ENCODE measurements around the gene PMFBP1. TPM values are rescaled to one million over a fixed set of nuclear protein-coding genes. Genes with fewer than 3 reads are reported as not detected.
"Not testable (repeated sequence)": the region's sequence is repeated elsewhere in the genome, so short reads cannot be mapped to it uniquely, and the experiment has no call there.

Gene PMFBP1
- polyA plus RNA-seq, 3 donors: 0.45 to 1.5 (median 0.56) TPM

DNA sequence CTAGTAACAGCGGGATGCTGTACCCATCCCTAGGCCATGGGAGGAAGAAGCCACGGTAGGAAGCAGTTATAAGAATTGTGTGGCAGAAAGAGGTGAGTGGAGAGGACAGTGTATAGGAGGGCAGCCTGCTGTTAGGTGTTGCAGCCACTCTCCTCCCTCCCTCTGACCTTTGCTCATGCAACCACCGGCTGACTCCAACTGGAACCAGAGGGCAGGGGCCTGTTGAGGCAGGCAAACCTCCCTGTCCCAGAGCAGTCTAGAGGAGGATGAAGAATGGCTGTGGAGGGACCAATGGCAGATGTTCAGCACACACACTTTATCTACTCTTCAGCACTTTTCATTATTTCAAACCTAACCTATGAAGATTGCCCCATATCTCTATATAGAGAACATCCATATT lies 80.7 kb downstream of the PMFBP1 start:
- no peak overlapping the region for H3K27ac ChIP-seq (ENCODE audit: low read depth, low read length)
- 65 to 87% (median 77%) methylated on average over 3 of the region's 3 CpGs for WGBS, 3 donors

DNA sequence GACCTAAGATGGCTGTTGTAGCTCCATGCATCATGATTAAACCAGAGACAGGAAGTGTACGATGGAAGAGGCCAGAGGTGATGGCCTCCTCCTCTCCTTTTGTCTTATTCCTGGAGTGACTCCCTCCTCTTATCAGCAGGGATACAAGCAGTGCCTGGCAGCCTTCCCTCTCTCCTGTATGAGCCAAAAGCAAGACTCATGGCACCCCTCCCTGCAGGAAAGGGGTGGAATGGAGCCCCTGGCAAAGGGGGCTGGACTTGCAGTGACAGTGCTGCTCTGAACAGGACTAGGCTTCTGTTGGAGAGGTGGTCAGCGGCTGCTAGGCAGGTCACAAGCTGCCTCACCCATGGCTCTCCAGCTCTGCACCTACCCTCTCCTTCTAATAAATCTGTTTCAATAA lies 87.0 kb downstream of the PMFBP1 start:
- WGBS, 3 donors: 81 to 92% (median 90%) methylated on average over 2 of the region's 2 CpGs
- no peak overlapping the region for H3K27ac ChIP-seq (ENCODE audit: low read depth, low read length)

DNA sequence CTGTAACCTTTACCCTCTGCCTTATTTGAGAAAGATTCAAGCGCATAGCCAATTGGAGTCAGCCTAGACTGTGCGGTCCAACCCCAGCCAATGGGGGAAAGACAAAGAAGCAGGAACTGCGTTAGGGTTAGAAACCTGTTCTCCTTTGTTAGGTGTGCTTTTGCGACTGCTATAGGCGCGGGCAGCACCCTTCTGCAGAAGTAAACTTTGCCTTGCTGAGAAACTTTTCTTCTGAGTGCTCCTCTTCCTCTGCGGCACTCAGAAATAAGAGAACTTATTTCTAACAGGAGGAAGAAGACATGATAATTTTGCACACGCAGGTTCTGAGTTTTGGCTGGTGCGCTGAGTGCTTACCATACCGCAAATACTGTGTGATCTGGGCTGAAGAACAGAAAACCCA lies 87.5 kb downstream of the PMFBP1 start:
- H3K27ac ChIP-seq (ENCODE audit: low read depth, low read length): no peak overlapping the region
- WGBS, 3 donors: 97 to 99% (median 98%) methylated on average over 10 of the region's 10 CpGs

DNA sequence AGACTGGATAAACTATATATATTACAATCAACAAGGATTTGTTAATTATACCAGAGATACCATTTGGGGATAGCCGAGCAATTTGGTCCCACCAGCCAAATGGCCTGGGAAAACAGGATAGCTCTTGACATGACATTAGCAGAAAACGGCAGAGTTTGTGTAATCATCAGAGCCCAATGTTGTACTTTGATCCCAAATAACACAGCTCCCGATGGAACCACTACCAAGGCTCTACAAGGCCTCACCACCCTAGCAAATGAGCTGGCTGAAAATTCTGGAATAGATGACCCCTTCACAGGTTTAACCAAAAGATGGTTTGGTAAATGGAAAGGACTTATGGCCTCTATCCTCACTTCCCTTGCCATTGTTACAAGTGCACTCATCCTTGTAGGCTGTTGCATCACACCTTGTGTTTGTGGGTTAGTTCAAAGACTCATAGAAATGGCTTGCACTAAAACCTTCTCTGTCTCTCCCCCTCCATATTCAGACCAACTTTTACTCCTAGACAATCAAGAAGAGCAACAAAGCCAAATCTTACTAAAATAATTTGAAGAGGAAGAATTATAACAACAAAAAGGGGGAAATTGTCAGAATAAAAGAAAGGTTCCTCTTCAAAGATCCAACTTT lies 88.1 kb downstream of the PMFBP1 start:
- WGBS, 3 donors: 44 to 63% (median 61%) methylated on average over 3 of the region's 3 CpGs
- H3K27ac ChIP-seq (ENCODE audit: low read depth, low read length): no peak overlapping the region

DNA sequence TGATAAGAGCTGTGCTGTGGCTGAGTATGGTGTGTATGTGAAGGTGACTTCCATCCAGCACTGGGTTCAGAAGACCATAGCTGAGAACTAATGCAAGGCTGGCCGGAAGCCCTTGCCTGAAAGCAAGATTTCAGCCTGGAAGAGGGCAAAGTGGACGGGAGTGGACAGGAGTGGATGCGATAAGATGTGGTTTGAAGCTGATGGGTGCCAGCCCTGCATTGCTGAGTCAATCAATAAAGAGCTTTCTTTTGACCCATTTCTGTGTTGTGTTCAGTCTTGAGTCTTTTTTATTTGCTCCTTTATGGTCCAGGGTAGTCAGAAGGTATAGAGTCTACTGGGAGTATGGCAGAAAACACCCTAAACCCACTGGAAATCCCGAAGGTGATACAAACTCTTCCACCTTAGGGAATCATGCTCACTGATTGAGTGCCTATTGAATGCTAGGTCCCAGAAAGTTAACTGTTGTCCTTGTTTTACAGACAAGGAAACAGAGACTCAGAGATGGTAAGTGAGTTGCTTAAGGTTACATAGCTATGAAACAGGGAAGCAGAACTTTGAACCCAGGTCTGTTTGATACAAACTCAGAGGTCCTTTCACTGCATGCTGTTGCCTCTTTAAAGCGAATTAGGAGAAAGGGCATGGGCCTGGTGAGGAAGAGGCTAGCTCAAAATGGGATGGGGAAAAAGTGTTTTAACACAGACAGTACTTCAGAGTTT lies 94.8 kb downstream of the PMFBP1 start:
- WGBS, 3 donors: 94 to 100% (median 99%) methylated on average over 2 of the region's 5 CpGs
- H3K27ac ChIP-seq (ENCODE audit: low read depth, low read length): not testable (repeated sequence)

DNA sequence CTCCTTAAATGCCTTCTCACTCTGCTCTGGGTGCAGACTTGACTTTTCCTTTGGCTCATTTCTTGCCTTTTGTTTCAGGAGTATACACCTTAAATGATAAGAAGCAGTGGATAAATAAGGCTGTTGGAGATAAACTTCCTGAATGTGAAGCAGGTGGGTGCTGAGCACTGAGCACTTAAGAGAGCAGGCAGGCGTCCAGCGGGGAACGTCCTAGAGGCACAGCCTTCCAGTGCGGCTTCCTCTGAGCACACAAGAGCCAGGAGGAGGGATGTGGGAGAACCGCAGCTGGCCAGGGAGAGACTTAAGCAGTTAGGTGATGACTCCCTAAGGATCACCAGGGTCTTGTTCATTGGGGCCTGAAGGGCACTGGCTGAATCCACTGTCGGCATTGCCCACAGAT lies 96.9 kb downstream of the PMFBP1 start:
- H3K27ac ChIP-seq (ENCODE audit: low read depth, low read length): not testable (repeated sequence)
- whole genome bisulfite sequencing, 3 donors: 25 to 55% (median 42%) methylated on average over 1 to 2 of the region's 6 CpGs

DNA sequence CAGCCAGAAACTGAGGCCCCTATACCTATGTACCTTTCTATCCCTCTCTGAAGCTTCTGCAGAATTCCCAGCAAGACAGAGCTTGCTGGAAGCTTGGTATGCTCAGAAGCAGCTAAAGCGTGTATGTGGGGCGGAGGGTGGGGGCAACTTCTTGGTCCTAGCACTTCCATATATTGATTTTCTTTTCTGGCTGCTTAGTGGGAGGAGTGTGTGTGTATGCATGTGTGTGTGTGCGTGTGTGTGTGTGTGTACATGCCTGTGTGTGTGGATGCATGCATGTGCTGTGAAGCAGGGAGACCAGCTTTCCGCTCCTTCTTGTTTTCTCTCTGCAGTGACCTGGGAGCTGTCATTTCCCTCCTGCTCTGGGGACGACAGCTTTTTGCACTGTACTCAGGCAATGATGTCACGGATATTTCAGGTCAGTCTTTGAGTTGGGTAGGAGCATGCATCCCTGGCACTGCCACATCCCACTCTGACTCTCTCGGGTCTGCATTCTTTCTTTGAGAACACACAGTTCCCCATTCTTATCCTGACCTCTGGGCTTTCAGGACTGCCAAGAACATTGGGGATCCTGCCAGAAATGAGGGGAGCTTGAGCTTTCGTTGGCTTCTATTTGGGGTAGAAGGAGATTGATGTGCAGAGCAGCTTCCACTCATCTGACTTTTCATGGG lies 98.3 kb downstream of the PMFBP1 start:
- H3K27ac ChIP-seq (ENCODE audit: low read depth, low read length): no peak overlapping the region
- 71 to 72% (median 71%) methylated on average over 8 of the region's 8 CpGs for WGBS, 3 donors

DNA sequence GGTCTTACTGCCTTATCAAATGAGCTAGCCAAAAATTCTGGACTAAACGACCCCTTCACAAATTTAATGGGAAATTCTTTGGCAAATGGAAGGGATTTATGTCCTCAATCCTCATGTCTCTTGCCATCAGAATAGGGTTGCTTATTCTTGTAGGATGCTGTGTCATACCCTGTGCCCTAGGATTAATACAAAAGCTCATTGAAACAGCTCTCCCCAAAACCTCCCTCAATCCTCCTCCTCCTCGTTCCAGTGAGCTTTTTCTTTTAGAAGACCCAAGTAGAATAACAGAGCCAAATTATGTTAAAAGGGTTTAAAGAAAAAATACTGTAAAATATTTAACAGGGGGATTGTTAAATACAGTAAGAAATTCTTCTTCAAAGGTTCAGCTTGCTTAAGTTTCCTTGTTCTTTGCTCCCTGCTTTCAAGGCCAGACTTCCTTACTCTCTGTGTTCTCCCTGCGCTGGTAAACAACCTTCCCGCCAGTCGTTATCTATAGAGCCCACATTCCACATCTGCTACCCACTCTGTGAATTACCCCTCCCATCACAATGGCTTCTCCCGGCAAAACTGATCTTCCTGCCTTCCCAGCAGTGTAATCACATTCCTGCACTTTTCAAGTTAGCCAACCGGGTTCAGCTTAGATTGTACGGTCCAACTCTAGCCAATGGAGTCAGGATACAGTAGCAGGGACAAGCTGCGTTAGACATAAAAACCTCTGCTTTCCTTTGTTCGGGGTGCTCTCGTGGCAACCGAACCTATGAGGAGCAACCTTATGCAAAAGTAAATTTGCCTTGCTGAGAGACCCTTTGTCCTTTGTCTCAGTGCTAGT lies 99.2 kb downstream of the PMFBP1 start:
- no peak overlapping the region for H3K27ac ChIP-seq (ENCODE audit: low read depth, low read length)
- 23 to 62% (median 53%) methylated on average over 12 of the region's 12 CpGs for WGBS, 3 donors

Other genes starting within 250 kb of the PMFBP1 start
- gene PKD1L3, start 171.8 kb downstream of the PMFBP1 start, polyA plus RNA-seq: under 1 TPM; 0.01 to 0.11 (median 0.04) TPM
- gene DHODH, start 163.4 kb downstream of the PMFBP1 start, polyA plus RNA-seq: 10 to 100 TPM in 1 of 3 donors, 1 to 10 TPM in 2; 5.3 to 14.7 (median 7.4) TPM
- 100 to 1,000 TPM in 2 of 3 donors, 10 to 100 TPM in 1; 49.0 to 576 (median 128) TPM for gene HP, start 117.7 kb downstream of the PMFBP1 start, polyA plus RNA-seq
- 1 to 10 TPM in 2 of 3 donors, under 1 TPM in 1; 0.35 to 2.8 (median 2.4) TPM for gene HPR, start 108.9 kb downstream of the PMFBP1 start, polyA plus RNA-seq
- gene TXNL4B, start 78.5 kb downstream of the PMFBP1 start, polyA plus RNA-seq: 10 to 100 TPM in 1 of 3 donors, 1 to 10 TPM in 2; 6.9 to 10.1 (median 8.2) TPM
- 10 to 100 TPM; 17.8 to 46.7 (median 42.2) TPM for gene DHX38, start 78.3 kb downstream of the PMFBP1 start, polyA plus RNA-seq